Activated naive CD8-positive, alpha-beta T cell treated with anti-CD3 and anti-CD28 coated beads, Interleukin-2, amount 50 U/mL, for 24 hours (primary cell): Measurements from ENCODE around the gene KRTAP5-9.
"Not testable (repeated sequence)": the region's sequence is repeated elsewhere in the genome, so short reads cannot be mapped to it uniquely, and the experiment has no call there.

Experiments
- ATAC-seq: fragments of 150-1000 bp; cut with Tn5 transposase; one replicate; pipeline ENCODE4 v1.10.0; 2021
- DNase-seq: peaks from one replicate; pipeline ENCODE4 v3.0.0; 2021
- H3K27ac Mint-ChIP-seq: one replicate; pipeline ENCODE4 v1.8.0; 2021; ENCODE audit warnings: mild to moderate bottlenecking, mixed read lengths
- H3K27me3 Mint-ChIP-seq: one replicate; pipeline ENCODE4 v1.8.0; 2021; ENCODE audit warnings: mixed read lengths
- H3K36me3 Mint-ChIP-seq: one replicate; pipeline ENCODE4 v1.8.0; 2021; ENCODE audit warnings: low read depth, mixed read lengths
- H3K4me1 Mint-ChIP-seq: one replicate; pipeline ENCODE4 v1.8.0; 2021; ENCODE audit warnings: mixed read lengths
- H3K4me3 Mint-ChIP-seq: one replicate; pipeline ENCODE4 v1.8.0; 2021; ENCODE audit warnings: mild to moderate bottlenecking, moderate library complexity, mixed read lengths
- H3K9me3 Mint-ChIP-seq: one replicate; pipeline ENCODE4 v1.8.0; 2021; ENCODE audit warnings: mixed read lengths

The KRTAP5-9 gene

GRCh38 chr11:71525938-71526495 is 22.2 kb upstream of the KRTAP5-9 start:
- ATAC-seq, result no peak
- no peaks in the 10 kb centered on the region for H3K9me3 Mint-ChIP-seq
- H3K36me3 Mint-ChIP-seq, result no peaks in the 10 kb centered on the region
- DNase-seq, result no peak
- no peak overlapping the region for H3K4me3 Mint-ChIP-seq
- peaks cover 10% of the 10 kb centered on the region for H3K27me3 Mint-ChIP-seq
- H3K27ac Mint-ChIP-seq, result no peak overlapping the region
- no peaks in the 10 kb centered on the region for H3K4me1 Mint-ChIP-seq

- H3K4me3 Mint-ChIP-seq, H3K9me3 Mint-ChIP-seq, DNase-seq, ATAC-seq, H3K27ac Mint-ChIP-seq, H3K4me1 Mint-ChIP-seq, H3K36me3 Mint-ChIP-seq, H3K27me3 Mint-ChIP-seq: not testable (repeated sequence)
Observed at GRCh38 chr11:71526796-71527575, 21.2 kb upstream of the KRTAP5-9 start, which contains the start of gene KRTAP5-7. KRTAP5-7 (plus strand) TSS chr11:71527267; CDS start chr11:71527301, 34 bp downstream.

- no peak overlapping the region for H3K4me3 Mint-ChIP-seq
- H3K4me1 Mint-ChIP-seq, result no peaks in the 10 kb centered on the region
- no peaks in the 10 kb centered on the region for H3K36me3 Mint-ChIP-seq
- H3K27me3 Mint-ChIP-seq, result peaks cover 10% of the 10 kb centered on the region
- no peak for DNase-seq
- H3K27ac Mint-ChIP-seq, result no peak overlapping the region
- no peaks in the 10 kb centered on the region for H3K9me3 Mint-ChIP-seq
- ATAC-seq, result no peak
Observed at GRCh38 chr11:71527576-71528210, 20.5 kb upstream of the KRTAP5-9 start.

DNA sequence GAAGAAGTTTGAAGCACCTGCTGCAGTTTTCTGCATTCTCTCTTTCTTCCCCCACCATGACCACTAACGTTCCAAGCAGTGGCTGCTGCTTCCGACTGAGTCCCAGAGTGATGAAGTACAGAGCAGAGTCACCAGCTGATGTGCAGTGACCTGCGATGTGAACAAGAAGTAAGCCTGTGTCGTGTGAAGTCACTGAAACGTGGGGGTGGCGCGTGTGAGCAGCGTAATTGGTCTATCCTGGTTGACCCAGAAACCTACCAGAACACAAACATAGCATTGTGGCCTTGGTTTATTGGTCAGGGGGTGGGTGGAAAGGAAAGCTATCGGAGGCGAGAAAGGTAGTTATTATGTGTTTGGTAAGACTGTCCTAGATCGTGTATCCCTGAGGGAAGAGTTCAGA is 17.6 kb upstream of the KRTAP5-9 start:
- H3K4me1 Mint-ChIP-seq, result no peaks in the 10 kb centered on the region
- H3K4me3 Mint-ChIP-seq, result no peak overlapping the region
- no peaks in the 10 kb centered on the region for H3K9me3 Mint-ChIP-seq
- ATAC-seq, result no peak
- no peak for DNase-seq
- H3K27me3 Mint-ChIP-seq, result peaks cover 10% of the 10 kb centered on the region
- no peak overlapping the region for H3K27ac Mint-ChIP-seq
- no peaks in the 10 kb centered on the region for H3K36me3 Mint-ChIP-seq

DNA sequence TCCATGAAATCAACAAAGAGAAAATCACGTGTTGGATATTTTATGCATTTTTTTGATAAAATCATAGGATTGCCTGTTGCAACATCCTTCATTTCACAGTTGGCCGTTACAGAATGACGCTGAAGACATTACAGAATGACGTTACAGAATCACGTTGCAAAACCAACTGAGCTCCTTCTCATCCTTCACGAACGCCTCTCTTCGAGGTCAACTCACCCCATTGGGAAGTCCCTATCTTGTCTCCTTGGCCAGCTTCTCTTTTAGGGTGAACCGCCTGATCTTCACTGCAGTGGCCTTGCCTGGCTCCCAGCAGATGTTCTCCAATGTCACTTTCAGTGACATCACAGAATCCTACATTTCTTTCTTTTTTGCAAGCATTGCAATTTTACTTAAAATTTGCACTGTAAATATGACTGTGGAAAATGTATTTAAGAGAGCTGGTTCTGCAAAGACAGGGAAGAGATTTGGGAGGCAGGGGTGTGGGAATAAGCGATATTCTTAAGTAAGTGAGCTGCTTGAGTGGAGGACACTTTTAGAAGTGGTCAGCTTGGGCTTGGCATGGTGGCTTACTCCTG is 16.1 kb upstream of the KRTAP5-9 start:
- H3K36me3 Mint-ChIP-seq, result no peaks in the 10 kb centered on the region
- peaks cover 10% of the 10 kb centered on the region for H3K27me3 Mint-ChIP-seq
- no peaks in the 10 kb centered on the region for H3K4me1 Mint-ChIP-seq
- H3K9me3 Mint-ChIP-seq, result no peaks in the 10 kb centered on the region
- H3K27ac Mint-ChIP-seq, result no peak overlapping the region
- ATAC-seq (no peak), DNase-seq (no peak)
- no peak overlapping the region for H3K4me3 Mint-ChIP-seq

DNA sequence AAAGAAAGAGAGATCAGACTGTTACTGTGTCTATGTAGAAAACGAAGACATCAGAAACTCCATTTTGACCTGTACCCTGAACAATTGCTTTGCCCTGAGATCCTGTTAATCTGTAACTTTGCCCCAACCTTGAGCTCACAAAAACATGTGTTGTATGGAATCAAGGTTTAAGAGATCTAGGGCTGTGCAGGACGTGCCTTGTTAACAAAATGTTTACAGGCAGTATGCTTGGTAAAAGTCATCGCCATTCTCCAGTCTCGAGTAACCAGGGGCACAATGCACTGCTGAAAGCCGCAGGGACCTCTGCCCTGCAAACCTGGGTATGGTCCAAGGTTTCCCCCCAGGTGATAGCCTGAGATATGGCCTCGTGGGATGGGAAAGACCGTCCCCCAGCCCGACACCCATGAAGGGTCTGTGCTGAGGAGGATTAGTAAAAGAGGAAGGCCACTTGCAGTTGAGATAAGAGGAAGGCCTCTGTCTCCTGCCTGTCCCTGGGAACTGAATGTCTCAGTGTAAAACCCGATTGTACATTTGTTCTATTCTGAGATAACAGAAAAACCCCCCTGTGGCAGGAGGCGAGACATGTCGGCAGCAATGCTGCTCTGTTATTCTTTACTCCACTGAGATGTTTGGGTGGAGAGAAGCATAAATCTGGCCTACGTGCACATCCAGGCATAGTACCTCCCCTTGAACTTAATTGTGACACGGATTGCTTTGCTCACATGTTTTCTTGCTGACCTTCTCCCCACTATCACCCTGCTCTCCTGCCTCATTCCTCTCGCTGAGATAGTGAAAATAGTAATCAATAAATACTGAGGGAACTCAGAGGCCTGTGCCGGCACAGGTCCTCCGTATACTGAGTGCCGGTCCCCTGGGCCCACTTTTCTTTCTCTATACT is 13.3 kb upstream of the KRTAP5-9 start:
- not testable (repeated sequence) for H3K36me3 Mint-ChIP-seq

DNA sequence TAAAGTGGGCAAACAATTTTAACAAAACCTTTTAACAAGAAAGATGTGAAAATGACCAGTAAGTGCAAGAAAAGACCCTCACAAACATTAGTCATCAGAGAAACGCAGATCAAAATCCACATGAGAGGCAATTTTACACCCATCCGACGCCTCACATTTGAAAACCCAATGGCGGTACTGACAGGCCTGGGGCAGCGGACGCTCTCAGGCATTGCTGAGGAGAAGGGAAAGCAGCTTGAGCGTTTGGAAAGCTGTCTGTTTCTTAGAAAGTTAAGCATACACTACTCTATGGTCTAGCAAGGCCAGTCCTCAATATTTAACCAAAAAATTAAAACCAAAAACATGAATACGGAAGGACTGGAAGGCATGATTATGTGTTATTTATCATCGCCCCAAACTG is 12.4 kb upstream of the KRTAP5-9 start:
- no peak overlapping the region for H3K27ac Mint-ChIP-seq
- peaks cover 4% of the 10 kb centered on the region for H3K36me3 Mint-ChIP-seq
- H3K9me3 Mint-ChIP-seq, result peaks cover 7% of the 10 kb centered on the region
- no peak overlapping the region for H3K4me3 Mint-ChIP-seq
- H3K4me1 Mint-ChIP-seq, result peaks cover 3% of the 10 kb centered on the region
- DNase-seq, result no peak
- peaks cover 2% of the 10 kb centered on the region for H3K27me3 Mint-ChIP-seq
- no peak for ATAC-seq

More for the DNA sequence above, 13.3 kb upstream of the KRTAP5-9 start:
- ATAC-seq, H3K27me3 Mint-ChIP-seq, H3K4me3 Mint-ChIP-seq, DNase-seq, H3K9me3 Mint-ChIP-seq, H3K4me1 Mint-ChIP-seq, H3K27ac Mint-ChIP-seq: not testable (repeated sequence)

DNA sequence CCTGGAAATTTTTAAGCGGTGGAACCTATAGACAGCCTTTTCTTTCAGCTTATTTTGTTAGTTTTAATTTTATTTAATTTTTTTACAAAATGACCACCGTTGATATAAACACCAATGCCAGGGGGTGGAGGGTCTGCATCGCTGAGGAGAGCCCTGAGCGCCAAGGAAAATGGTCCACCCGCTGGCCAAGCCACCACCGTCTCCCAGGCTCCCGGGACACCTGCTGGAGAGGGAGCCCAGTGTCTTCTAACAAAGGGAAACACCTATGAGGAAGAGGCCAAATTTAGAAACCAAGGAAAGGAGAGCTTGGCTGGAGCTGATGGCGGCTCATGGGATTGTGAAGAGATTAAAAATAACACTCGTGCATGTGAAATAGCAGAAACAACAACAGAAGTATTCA is 10.7 kb upstream of the KRTAP5-9 start:
- H3K36me3 Mint-ChIP-seq, result peaks cover 4% of the 10 kb centered on the region
- peaks cover 2% of the 10 kb centered on the region for H3K27me3 Mint-ChIP-seq
- H3K9me3 Mint-ChIP-seq, result peaks cover 15% of the 10 kb centered on the region
- DNase-seq (no peak), ATAC-seq (no peak)
- peaks cover 6% of the 10 kb centered on the region for H3K4me1 Mint-ChIP-seq
- H3K27ac Mint-ChIP-seq, result no peak overlapping the region
- no peak overlapping the region for H3K4me3 Mint-ChIP-seq

DNA sequence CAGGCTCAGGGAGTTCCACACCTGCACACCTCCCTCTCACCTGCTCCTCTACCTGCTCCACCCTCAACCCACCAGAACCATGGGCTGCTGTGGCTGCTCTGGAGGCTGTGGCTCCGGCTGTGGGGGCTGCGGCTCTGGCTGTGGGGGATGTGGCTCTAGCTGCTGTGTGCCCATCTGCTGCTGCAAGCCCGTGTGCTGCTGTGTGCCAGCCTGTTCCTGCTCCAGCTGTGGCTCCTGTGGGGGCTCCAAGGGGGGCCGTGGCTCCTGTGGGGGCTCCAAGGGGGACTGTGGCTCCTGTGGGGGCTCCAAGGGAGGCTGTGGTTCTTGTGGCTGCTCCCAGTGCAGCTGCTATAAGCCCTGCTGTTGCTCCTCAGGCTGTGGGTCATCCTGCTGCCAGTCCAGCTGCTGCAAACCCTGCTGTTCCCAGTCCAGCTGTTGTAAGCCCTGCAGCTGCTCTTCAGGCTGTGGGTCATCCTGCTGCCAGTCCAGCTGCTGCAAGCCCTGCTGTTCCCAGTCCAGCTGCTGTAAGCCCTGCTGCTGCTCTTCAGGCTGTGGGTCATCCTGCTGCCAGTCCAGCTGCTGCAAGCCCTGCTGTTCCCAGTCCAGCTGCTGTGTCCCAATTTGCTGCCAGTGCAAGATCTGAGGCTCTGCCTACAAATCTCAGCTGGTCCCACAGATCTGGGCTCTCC is 10.1 kb upstream of the KRTAP5-9 start, which contains the start of gene KRTAP5-8:
TSS of gene KRTAP5-8 (plus strand) at position 49 of the 689 bp plus-strand sequence. CDS start at position 80, 31 bp downstream.
- not testable (repeated sequence) for H3K36me3 Mint-ChIP-seq, H3K27me3 Mint-ChIP-seq, DNase-seq, H3K4me3 Mint-ChIP-seq, ATAC-seq, H3K27ac Mint-ChIP-seq
- peaks cover 15% of the 10 kb centered on the region for H3K9me3 Mint-ChIP-seq
- peaks cover 10% of the 10 kb centered on the region for H3K4me1 Mint-ChIP-seq

GRCh38 chr11:71538666-71538990 is 9.6 kb upstream of the KRTAP5-9 start:
- DNase-seq, result no peak
- peaks cover 4% of the 10 kb centered on the region for H3K36me3 Mint-ChIP-seq
- H3K9me3 Mint-ChIP-seq, result peaks cover 15% of the 10 kb centered on the region
- H3K27ac Mint-ChIP-seq, result no peak overlapping the region
- H3K4me1 Mint-ChIP-seq, result peaks cover 15% of the 10 kb centered on the region
- H3K4me3 Mint-ChIP-seq, result no peak overlapping the region
- ATAC-seq, result no peak
- peaks cover 2% of the 10 kb centered on the region for H3K27me3 Mint-ChIP-seq

DNA sequence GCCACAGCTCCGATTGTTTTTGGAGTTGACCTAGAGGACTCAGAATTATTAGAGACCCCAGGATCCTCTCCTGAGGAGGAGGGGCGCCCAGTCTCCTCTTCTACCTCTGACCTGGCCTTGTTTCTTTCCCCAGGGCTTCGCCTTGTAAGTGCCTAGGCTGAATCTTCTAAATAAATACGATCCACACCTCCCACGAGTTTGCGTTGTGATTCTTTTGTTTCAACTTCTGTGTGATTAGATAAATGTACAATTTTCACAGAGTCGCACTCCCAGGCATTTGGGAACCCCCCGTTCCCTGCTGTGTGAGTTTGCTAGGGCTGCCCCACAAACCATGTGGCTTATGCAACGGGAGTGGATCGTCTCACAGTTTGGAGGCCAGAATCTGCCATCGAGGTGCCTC is 9.2 kb upstream of the KRTAP5-9 start:
- peaks cover 19% of the 10 kb centered on the region for H3K4me1 Mint-ChIP-seq
- peaks cover 15% of the 10 kb centered on the region for H3K9me3 Mint-ChIP-seq
- H3K36me3 Mint-ChIP-seq, result peaks cover 4% of the 10 kb centered on the region
- no peak overlapping the region for H3K27ac Mint-ChIP-seq
- H3K4me3 Mint-ChIP-seq, result no peak overlapping the region
- ATAC-seq (no peak), DNase-seq (no peak)
- H3K27me3 Mint-ChIP-seq, result peaks cover 2% of the 10 kb centered on the region

DNA sequence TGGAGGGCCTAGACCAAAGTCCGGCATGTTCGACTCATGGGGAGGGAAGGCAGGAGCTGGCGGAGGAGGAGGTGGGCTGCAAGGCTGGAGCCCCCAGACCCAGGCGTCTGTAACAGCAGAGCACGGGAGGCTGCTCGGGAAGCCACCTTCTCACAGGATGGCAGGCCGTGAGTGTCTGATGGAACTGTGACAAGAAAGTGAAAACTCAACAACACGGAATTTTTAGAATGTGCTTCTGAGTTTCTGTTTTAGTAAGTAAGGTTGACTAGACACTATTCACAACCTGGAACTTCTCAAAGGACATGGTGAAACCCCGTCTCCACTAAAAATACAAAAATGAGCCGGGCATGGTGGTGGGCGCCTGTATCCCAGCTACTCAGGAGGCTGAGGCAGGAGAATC is 8.2 kb upstream of the KRTAP5-9 start:
- not testable (repeated sequence) for ATAC-seq, H3K36me3 Mint-ChIP-seq, H3K27me3 Mint-ChIP-seq, H3K27ac Mint-ChIP-seq, H3K4me3 Mint-ChIP-seq, DNase-seq
- peaks cover 15% of the 10 kb centered on the region for H3K9me3 Mint-ChIP-seq
- H3K4me1 Mint-ChIP-seq, result peaks cover 25% of the 10 kb centered on the region

DNA sequence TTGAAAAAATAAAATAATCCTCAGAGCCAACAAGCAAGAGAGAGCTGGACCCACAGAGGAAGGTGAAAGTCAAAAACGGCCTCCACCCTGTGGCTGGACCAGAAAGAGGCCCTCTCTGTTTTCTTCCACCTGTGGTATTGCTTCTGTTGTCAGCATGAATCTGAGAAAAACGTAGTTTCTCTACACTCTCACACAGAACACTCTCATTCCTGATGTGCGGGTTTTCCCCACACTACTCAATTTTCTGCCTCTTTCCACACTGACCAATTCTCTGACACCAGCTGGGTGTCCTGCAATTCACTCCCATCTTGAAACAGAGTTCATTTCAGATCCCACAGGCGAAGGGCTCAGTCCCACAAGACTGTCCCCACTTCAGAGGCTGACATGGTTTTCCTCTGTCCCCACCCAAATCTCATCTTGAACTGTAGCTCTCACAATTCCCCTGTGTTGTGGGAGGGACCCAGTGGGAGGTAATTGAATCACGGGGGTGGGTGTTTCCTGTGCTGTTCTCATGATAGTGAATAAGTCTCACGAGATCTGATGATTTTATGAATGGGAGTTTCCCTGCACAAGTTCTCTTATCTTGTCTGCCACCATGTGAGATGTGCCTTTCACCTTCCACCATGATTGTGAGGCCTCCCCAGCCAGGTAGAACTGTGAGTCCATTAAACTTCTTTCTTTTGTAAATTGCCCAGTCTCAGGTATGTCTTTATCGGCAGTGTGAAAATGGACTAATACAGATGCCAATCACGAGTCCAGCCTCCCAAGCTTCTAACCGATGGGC is 7.5 kb upstream of the KRTAP5-9 start:
- H3K4me1 Mint-ChIP-seq, result peaks cover 25% of the 10 kb centered on the region
- H3K4me3 Mint-ChIP-seq, H3K27ac Mint-ChIP-seq, H3K36me3 Mint-ChIP-seq, DNase-seq, H3K27me3 Mint-ChIP-seq, ATAC-seq: not testable (repeated sequence)
- H3K9me3 Mint-ChIP-seq, result peaks cover 15% of the 10 kb centered on the region
